ENCODE results near the gene MALT1.

GRCh38 chr18:58715540-58715939 lies 44.3 kb downstream of the MALT1 start:
- no peak for TF ChIP-seq CTCF (conservative IDR thresholded peaks at IDR 0.05)
- no peak for TF ChIP-seq ZFX (IDR thresholded peaks at IDR 0.05)

Measured in C4-2B (cell line).